Endodermal cell (in vitro differentiated cells): ENCODE data around the gene CENPF. TPM values are rescaled to one million over a fixed set of nuclear protein-coding genes. Genes with fewer than 3 reads are reported as not detected.
"Not testable (repeated sequence)": the region's sequence is repeated elsewhere in the genome, so short reads cannot be mapped to it uniquely, and the experiment has no call there.

Experiments used
- DNase-seq: peaks from one replicate; pipeline ENCODE4 v3.0.0-alpha.2; 2017
- H3K27ac ChIP-seq: 2 replicates; pipeline ENCODE4 v1.5.1; 2013; ENCODE audit warnings: mild to moderate bottlenecking, low read depth, low read length, moderate library complexity
- H3K27me3 ChIP-seq: 2 replicates; pipeline ENCODE4 v1.6.1; 2013; ENCODE audit warnings: mild to moderate bottlenecking, low read length, moderate library complexity; ENCODE audit not compliant: insufficient read depth, control insufficient read depth, poor library complexity, severe bottlenecking
- H3K36me3 ChIP-seq: 2 replicates; pipeline ENCODE4 v1.7.0; 2013; ENCODE audit warnings: mild to moderate bottlenecking, low read length, moderate library complexity; ENCODE audit not compliant: control insufficient read depth, insufficient read depth
- H3K4me1 ChIP-seq: one replicate; pipeline ENCODE4 v1.7.0; 2013; ENCODE audit warnings: low read length; ENCODE audit not compliant: control insufficient read depth, insufficient read depth
- H3K4me3 ChIP-seq: 2 replicates; pipeline ENCODE4 v1.5.1; 2013; ENCODE audit warnings: mild to moderate bottlenecking, low read length, moderate library complexity
- H3K9ac ChIP-seq: 2 replicates; pipeline ENCODE4 v1.6.1; 2013; ENCODE audit warnings: mild to moderate bottlenecking, low read length, moderate library complexity; ENCODE audit not compliant: poor library complexity, severe bottlenecking; ENCODE audit errors: extremely low read depth
- H3K9me3 ChIP-seq: 2 replicates; pipeline ENCODE4 v1.6.1; 2013; ENCODE audit warnings: mild to moderate bottlenecking, low read length, moderate library complexity; ENCODE audit not compliant: control insufficient read depth
- H3K27ac Mint-ChIP-seq: 2 replicates; pipeline ENCODE4 v1.8.0; 2020; ENCODE audit warnings: mixed read lengths
- H3K27me3 Mint-ChIP-seq: 2 replicates; pipeline ENCODE4 v1.8.0; 2021; ENCODE audit warnings: mild to moderate bottlenecking, mixed read lengths; ENCODE audit not compliant: insufficient read depth
- H3K36me3 Mint-ChIP-seq: 2 replicates; pipeline ENCODE4 v1.8.0; 2020; ENCODE audit warnings: low read depth, mixed read lengths
- H3K4me1 Mint-ChIP-seq: 2 replicates; pipeline ENCODE4 v1.8.0; 2020; ENCODE audit warnings: mixed read lengths
- H3K4me3 Mint-ChIP-seq: 2 replicates; pipeline ENCODE4 v1.8.0; 2020; ENCODE audit warnings: mild to moderate bottlenecking, moderate library complexity, mixed read lengths
- H3K9me3 Mint-ChIP-seq: 2 replicates; pipeline ENCODE4 v1.8.0; 2020; ENCODE audit warnings: mild to moderate bottlenecking, mixed read lengths
- CTCF ChIP-seq: fragments of 200-600 bp; sonication (generic); conservative IDR thresholded peaks from 2 replicates; pipeline ENCODE4 v1.5.0; 2021; ENCODE audit warnings: antibody characterized with exemption, mild to moderate bottlenecking
- WGBS, 2 experiments: methylation state at CpG; one replicate each; pipeline versions ENCODE4 v1.1.5 to v1.1.7; 2013; ENCODE audit warnings: missing lambda C conversion rate in 2 of 2, mixed read lengths in 1 of 2; ENCODE audit not compliant: insufficient coverage in 1 of 2, insufficient read length in 1 of 2; 5-methylcytosine and 5-hydroxymethylcytosine counted together
- total RNA-seq, 2 donors: library from RNA; stranded (reverse); fragmentation: NEBNext Ultra II Directional in 1 of 2; extraction: Animal tissue kit (Norgen Biotek cat#: 25700) in 1 of 2; gene quantifications; 2 replicates in 1 of 2; 3 replicates in 1 of 2; pipeline ENCODE4 v1.2.1, GENCODE V29; 2021

The CENPF gene
- total RNA-seq, 2 donors from 2014 or later, result 77.2 to 87.2 TPM

GRCh38 chr1:214587165-214587564, 15.8 kb upstream of the CENPF start:
- Mint-ChIP-seq H3K4me3 (no peak overlapping the region), H3K9me3 (no peaks in the 10 kb centered on the region), H3K4me1 (peaks cover 5% of the 10 kb centered on the region), H3K36me3 (no peaks in the 10 kb centered on the region), H3K27ac (no peak overlapping the region), H3K27me3 (peaks cover 3% of the 10 kb centered on the region)
- TF ChIP-seq CTCF, result no peak
- no peak for DNase-seq
- Histone ChIP-seq H3K9ac (no peak overlapping the region), H3K36me3 (no peaks in the 10 kb centered on the region), H3K27me3 (peaks cover 8% of the 10 kb centered on the region), H3K27ac (no peak overlapping the region), H3K9me3 (no peaks in the 10 kb centered on the region), H3K4me3 (no peak overlapping the region), H3K4me1 (peaks cover 1% of the 10 kb centered on the region)
- WGBS, 2 experiments, result 85 to 94% methylated on average over 5 of the region's 5 CpGs

- H3K27me3 ChIP-seq, result peaks cover 8% of the 10 kb centered on the region
- H3K4me1 Mint-ChIP-seq, result no peaks in the 10 kb centered on the region
- no peak overlapping the region for H3K4me3 ChIP-seq
- no peak overlapping the region for H3K27ac ChIP-seq
- H3K36me3 ChIP-seq, result no peaks in the 10 kb centered on the region
- no peaks in the 10 kb centered on the region for H3K9me3 ChIP-seq
- no peak overlapping the region for H3K9ac ChIP-seq
- H3K9me3 Mint-ChIP-seq, result no peaks in the 10 kb centered on the region
- no peaks in the 10 kb centered on the region for H3K36me3 Mint-ChIP-seq
- WGBS, 2 experiments, result 95 to 98% methylated on average over 4 of the region's 4 CpGs
- H3K27me3 Mint-ChIP-seq, result peaks cover 3% of the 10 kb centered on the region
- DNase-seq, result no peak
- no peaks in the 10 kb centered on the region for H3K4me1 ChIP-seq
- H3K27ac Mint-ChIP-seq, result no peak overlapping the region
- H3K4me3 Mint-ChIP-seq, result no peak overlapping the region
- no peak for TF ChIP-seq CTCF
These were observed 13.9 kb upstream of the CENPF start for GRCh38 chr1:214588963-214589597.

GRCh38 chr1:214590696-214591095, 12.3 kb upstream of the CENPF start:
- H3K27me3 ChIP-seq, result peaks cover 6% of the 10 kb centered on the region
- H3K4me1 ChIP-seq, result no peaks in the 10 kb centered on the region
- Mint-ChIP-seq H3K4me1 (no peaks in the 10 kb centered on the region), H3K9me3 (no peaks in the 10 kb centered on the region), H3K27ac (no peak overlapping the region), H3K36me3 (no peaks in the 10 kb centered on the region), H3K4me3 (no peak overlapping the region), H3K27me3 (peaks cover 3% of the 10 kb centered on the region)
- no peak overlapping the region for H3K4me3 ChIP-seq
- no peaks in the 10 kb centered on the region for H3K9me3 ChIP-seq
- no peak for DNase-seq
- no peak overlapping the region for H3K27ac ChIP-seq
- 90 to 93% methylated on average over 3 to 4 of the region's 5 CpGs for WGBS, 2 experiments
- TF ChIP-seq CTCF, result peak; percentile 64
- H3K36me3 ChIP-seq, result no peaks in the 10 kb centered on the region
- no peak overlapping the region for H3K9ac ChIP-seq

- not testable (repeated sequence) for H3K4me1 ChIP-seq, H3K9ac ChIP-seq, H3K27me3 Mint-ChIP-seq, H3K36me3 Mint-ChIP-seq, H3K36me3 ChIP-seq, H3K9me3 ChIP-seq, H3K4me3 ChIP-seq, H3K27me3 ChIP-seq, H3K4me1 Mint-ChIP-seq, H3K27ac Mint-ChIP-seq, DNase-seq, H3K9me3 Mint-ChIP-seq, H3K4me3 Mint-ChIP-seq, H3K27ac ChIP-seq
- WGBS, 2 experiments, result 93 to 95% methylated on average over 6 to 8 of the region's 8 CpGs
These were observed 11.1 kb upstream of the CENPF start for GRCh38 chr1:214591918-214592317.
